HCT116 (cell line): ENCODE results near the gene IFIT3. TPM values are rescaled to one million over a fixed set of nuclear protein-coding genes. Genes with fewer than 3 reads are reported as not detected.

Experiments used
- ATAC-seq: fragments of 200-7000 bp; cut with Tn5 transposase; 2 replicates; pipeline ENCODE4 v1.9.1; 2020; ENCODE audit warnings: mild to moderate bottlenecking, moderate library complexity
- BruUV-seq: library from RNA; stranded (reverse); fragments of 400-500 nt; replicated peaks from 2 replicates; lab custom pipeline; 2021; lab: Mats Ljungman, UMichigan
- CTCF ChIA-PET: fragments of 300-600 bp; sonication (Branson Sonifier 250); formaldehyde crosslinking; loops from one replicate; lab custom pipeline; 2021; ENCODE audit warnings: antibody characterized with exemption; lab: Charles Lee
- POLR2A ChIA-PET: fragments of 300-600, 350-600 bp; sonication (Branson Sonifier 250); formaldehyde crosslinking; loops from one replicate; lab custom pipeline; 2021; ENCODE audit warnings: antibody characterized with exemption; lab: Charles Lee
- RAD21 ChIA-PET, 2 experiments: fragments of 300-600 bp; sonication (Branson Sonifier 250); formaldehyde crosslinking; loops; one replicate each; lab custom pipeline; 2023; ENCODE audit warnings: low total read pairs in 2 of 2; ENCODE audit not compliant: uncharacterized antibody in 2 of 2, unreplicated experiment in 2 of 2, low non-redundant PET in 1 of 2; lab: Charles Lee
- DNase-seq: peaks from one replicate; pipeline ENCODE4 v3.0.0-alpha.2; 2010; ENCODE audit warnings: low read depth, low spot score
- H2AFZ ChIP-seq: fragments of 200-600 bp; shearing (Covaris generic), sonication (generic); 2 replicates; pipeline ENCODE4 v1.6.1; 2017; ENCODE audit warnings: low read depth, mixed run types, mixed read lengths, antibody characterized with exemption, low read length; ENCODE audit not compliant: poor library complexity, severe bottlenecking
- H3K27ac ChIP-seq: 2 replicates; pipeline ENCODE4 v1.5.1; 2012; ENCODE audit warnings: low read depth, low read length
- H3K27me3 ChIP-seq: fragments of 200-600 bp; sonication (generic); 2 replicates; pipeline ENCODE4 v1.6.1; 2016; ENCODE audit warnings: mixed run types, low read length, mixed read lengths; ENCODE audit not compliant: insufficient read depth
- H3K36me3 ChIP-seq, 2 experiments: fragments of 200-500 bp in 1 of 2; fragments of 200-600 bp in 1 of 2; sonication (Bioruptor generic) in 1 of 2; sonication (generic) in 1 of 2; 2 replicates each; pipeline versions ENCODE4 v1.5.1 to v1.6.1; 2014 to 2016; ENCODE audit warnings: low read length in 2 of 2, inconsistent platforms in 1 of 2, mixed read lengths in 1 of 2, mixed run types in 1 of 2; ENCODE audit not compliant: insufficient read depth in 2 of 2, control insufficient read depth in 1 of 2
- H3K4me1 ChIP-seq, 2 experiments: fragments of 200-600 bp in 1 of 2; sonication (generic) in 1 of 2; 2 replicates each; pipeline versions ENCODE4 v1.5.1 to v1.6.1; 2012 to 2017; ENCODE audit warnings: low read length in 2 of 2, inconsistent platforms in 1 of 2, mild to moderate bottlenecking in 1 of 2, mixed read lengths in 1 of 2, mixed run types in 1 of 2, moderate library complexity in 1 of 2; ENCODE audit not compliant: insufficient read depth in 2 of 2, control insufficient read depth in 1 of 2
- H3K4me2 ChIP-seq: fragments of 200-600 bp; sonication (generic); 2 replicates; pipeline ENCODE4 v1.6.1; 2017; ENCODE audit warnings: mixed run types, low read length, mixed read lengths
- H3K4me3 ChIP-seq, 2 experiments: fragments of 200-600 bp in 1 of 2; sonication (generic) in 1 of 2; replicated peaks in 1 of 2; 2 replicates each; pipeline ENCODE4 v1.5.1; 2011 to 2016; ENCODE audit warnings: low read length in 2 of 2, control low read depth in 1 of 2, low read depth in 1 of 2, mild to moderate bottlenecking in 1 of 2, mixed read lengths in 1 of 2, mixed run types in 1 of 2
- H3K79me2 ChIP-seq: fragments of 200-600 bp; sonication (generic); 2 replicates; pipeline ENCODE4 v1.6.1; 2017; ENCODE audit warnings: mild to moderate bottlenecking, mixed run types, low read length, moderate library complexity, mixed read lengths; ENCODE audit not compliant: insufficient read depth
- H3K9ac ChIP-seq: fragments of 200-600 bp; sonication (generic); 2 replicates; pipeline ENCODE4 v1.6.1; 2016; ENCODE audit warnings: low read length, mixed read lengths
- H3K9me2 ChIP-seq: fragments of 200-600 bp; sonication (generic), shearing (Covaris generic); 2 replicates; pipeline ENCODE4 v1.6.1; 2017; ENCODE audit warnings: mixed run types, mild to moderate bottlenecking, moderate library complexity; ENCODE audit not compliant: insufficient read depth
- H3K9me3 ChIP-seq, 2 experiments: fragments of 200-500 bp in 1 of 2; fragments of 200-600 bp in 1 of 2; sonication (Bioruptor generic) in 1 of 2; sonication (generic) in 1 of 2; 2 replicates each; pipeline ENCODE4 v1.6.1; 2014 to 2017; ENCODE audit warnings: low read length in 2 of 2, mixed read lengths in 2 of 2, inconsistent platforms in 1 of 2, low read depth in 1 of 2, mild to moderate bottlenecking in 1 of 2, mixed run types in 1 of 2, moderate library complexity in 1 of 2; ENCODE audit not compliant: control insufficient read depth in 1 of 2, insufficient read depth in 1 of 2
- H4K20me1 ChIP-seq: fragments of 200-600 bp; sonication (generic), shearing (Covaris generic); 2 replicates; pipeline ENCODE4 v1.6.1; 2017; ENCODE audit warnings: mixed run types, mild to moderate bottlenecking, moderate library complexity; ENCODE audit not compliant: insufficient read depth
- CBX3 ChIP-seq: IDR thresholded peaks from 2 replicates; pipeline ENCODE4 v1.6.1; 2012; ENCODE audit warnings: low read depth
- CEBPB ChIP-seq: IDR thresholded peaks from 2 replicates; pipeline ENCODE4 v1.6.1; 2012; ENCODE audit warnings: low read depth
- EGR1 ChIP-seq: IDR thresholded peaks from 2 replicates; pipeline ENCODE4 v1.6.1; 2012; ENCODE audit warnings: low read depth
- EZH2 ChIP-seq: fragments of 200-600 bp; sonication (generic); IDR thresholded peaks from 2 replicates; pipeline ENCODE4 v1.6.1; 2017; ENCODE audit warnings: antibody characterized with exemption, mixed run types
- FOSL1 ChIP-seq: IDR thresholded peaks from 2 replicates; pipeline ENCODE4 v1.6.1; 2012; ENCODE audit warnings: low read depth
- JUND ChIP-seq: IDR thresholded peaks from 2 replicates; pipeline ENCODE4 v1.6.1; 2012
- MAX ChIP-seq: IDR thresholded peaks from 2 replicates; pipeline ENCODE4 v1.6.1; 2012
- POLR2A ChIP-seq: IDR thresholded peaks from 2 replicates; pipeline ENCODE4 v1.7.0; 2011; ENCODE audit warnings: borderline replicate concordance; ENCODE audit not compliant: insufficient read depth, insufficient read length; ENCODE audit errors: extremely low read depth
- POLR2AphosphoS5 ChIP-seq: IDR thresholded peaks from 2 replicates; pipeline ENCODE4 v1.6.1; 2011; ENCODE audit warnings: mild to moderate bottlenecking, low read depth, low read length, moderate library complexity
- RAD21 ChIP-seq: IDR thresholded peaks from 2 replicates; pipeline ENCODE4 v1.6.1; 2012; ENCODE audit warnings: low read depth, mild to moderate bottlenecking
- SIN3A ChIP-seq: IDR thresholded peaks from 2 replicates; pipeline ENCODE4 v1.6.1; 2012; ENCODE audit warnings: low read depth
- SP1 ChIP-seq: IDR thresholded peaks from 2 replicates; pipeline ENCODE4 v1.6.1; 2012; ENCODE audit warnings: low read depth
- SRF ChIP-seq: IDR thresholded peaks from 2 replicates; pipeline ENCODE4 v1.6.1; 2012; ENCODE audit warnings: low read depth
- TCF7L2 ChIP-seq: IDR thresholded peaks from 2 replicates; pipeline ENCODE4 v1.7.0; 2011; ENCODE audit warnings: borderline replicate concordance, inconsistent platforms; ENCODE audit not compliant: insufficient read depth, insufficient read length; ENCODE audit errors: extremely low read depth
- YY1 ChIP-seq: IDR thresholded peaks from 2 replicates; pipeline ENCODE4 v1.6.1; 2011; ENCODE audit warnings: low read length, low read depth, moderate library complexity, mild to moderate bottlenecking; ENCODE audit not compliant: insufficient replicate concordance; ENCODE audit errors: extremely low read depth
- intact Hi-C: fragments of 100-400 bp; cut with micrococcal nuclease; formaldehyde crosslinking; loops from 2 replicates; pipeline ENCODE4 v1.10.0; 2022
- total RNA-seq: library from RNA; stranded (reverse); gene quantifications from one replicate; pipeline ENCODE4 v1.2.1, GENCODE V29; 2021; ENCODE audit not compliant: unreplicated experiment

Gene IFIT3
- total RNA-seq, 1 experiment from 2014 or later, result 1.1 TPM

- TF ChIP-seq TCF7L2, result no peak
- TF ChIP-seq YY1, result no peak
Measured at GRCh38 chr10:89301232-89301631, 26.6 kb upstream of the IFIT3 start (continued).

DNA sequence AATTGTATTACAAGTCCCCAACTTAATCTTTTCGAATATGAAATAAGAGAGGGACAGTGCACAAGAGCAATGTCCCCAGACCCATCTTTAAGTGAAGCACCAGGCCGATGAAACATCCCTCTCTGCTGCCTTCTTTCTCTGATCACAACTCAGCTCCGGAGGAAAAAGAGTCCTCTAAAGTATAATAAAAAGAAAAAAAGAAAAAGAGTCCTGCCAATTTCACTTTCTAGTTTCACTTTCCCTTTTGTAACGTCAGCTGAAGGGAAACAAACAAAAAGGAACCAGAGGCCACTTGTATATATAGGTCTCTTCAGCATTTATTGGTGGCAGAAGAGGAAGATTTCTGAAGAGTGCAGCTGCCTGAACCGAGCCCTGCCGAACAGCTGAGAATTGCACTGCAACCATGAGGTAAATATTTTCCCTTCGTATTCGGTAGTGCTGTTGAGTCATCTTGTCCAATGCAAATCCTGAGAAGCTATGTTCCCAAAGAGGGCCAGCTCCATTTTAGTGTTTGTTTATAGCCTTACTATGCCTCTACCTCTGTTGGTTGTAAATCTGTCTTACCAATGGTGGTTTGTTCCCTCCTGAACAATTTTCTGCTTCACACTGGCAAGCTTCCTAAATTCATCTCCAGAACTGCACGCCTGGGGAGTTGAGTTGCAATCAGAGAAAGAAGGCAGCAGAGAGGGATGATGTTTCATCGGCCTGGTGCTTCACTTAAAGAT is 25.9 kb upstream of the IFIT3 start, which contains the start of gene IFIT2:
TSS of gene IFIT2 (plus strand) at position 326 of the 725 bp plus-strand sequence. CDS start at position 404, 78 bp downstream.
- peak within 1 kb of the TSS; percentile 92 for H2AFZ ChIP-seq
- peak within 1 kb of the TSS; percentile 56 for H3K9ac ChIP-seq
- no peaks in the 10 kb centered on the region for H4K20me1 ChIP-seq
- intact Hi-C loops, result loop anchor here (2.0 kb wide), 1 partner anchor 19 kb away; no protein-coding TSS in a partner anchor
- POLR2A ChIA-PET, result no interaction called here
- no peaks in the 10 kb centered on the region for H3K36me3 ChIP-seq
- H3K4me1 ChIP-seq, result peaks cover 0 to 17% of the 10 kb centered on the region in 2 experiments; a peak in 2 of 4 replicates
- peak within 1 kb of the TSS; percentile 88 for H3K4me2 ChIP-seq
- CTCF ChIA-PET, result no interaction called here
- H3K4me3 ChIP-seq, result peak within 1 kb of the TSS; percentile 47 to 58
- BruUV-seq, result TSS peak; percentile 69
- DNase-seq (no peak), ATAC-seq (peak; percentile 69)
- H3K9me2 ChIP-seq, result no peaks in the 10 kb centered on the region
- no peaks in the 10 kb centered on the region for H3K79me2 ChIP-seq
- TF ChIP-seq SP1 (0 out of 2 replicates have a peak, but pooled peaks have one; percentile 16), JUND (peak; percentile 20; the same call in 1 of the 2 replicates), POLR2A (no peak), FOSL1 (peak; percentile 30; the same call in 1 of the 2 replicates), EZH2 (no peak), YY1 (peak; percentile 19), SIN3A (0 out of 2 replicates have a peak, but pooled peaks have one; percentile 35), CBX3 (no peak), EGR1 (no peak), MAX (peak; percentile 29; the same call in 1 of the 2 replicates), RAD21 (no peak), CEBPB (0 out of 2 replicates have a peak, but pooled peaks have one; percentile 15), SRF (no peak), POLR2AphosphoS5 (peak; percentile 29; the same call in 1 of the 2 replicates)
- H3K27ac ChIP-seq, result no peak within 1 kb of the TSS
- no peaks in the 10 kb centered on the region for H3K27me3 ChIP-seq
- no peaks in the 10 kb centered on the region for H3K9me3 ChIP-seq
- RAD21 ChIA-PET, result interaction anchor here in 1 of 2 experiments (0.6 kb wide), 1 partner anchor 68 kb away, joined by 3 read pairs; no protein-coding TSS in a partner anchor
